HCT116 (cell line): ENCODE measurements around the gene MBLAC1.

Source experiments
- EZH2phosphoT487 ChIP-seq: fragments of 200-600 bp; IDR thresholded peaks from 2 replicates; pipeline ENCODE4 v1.6.1; 2018; ENCODE audit warnings: antibody characterized with exemption, borderline replicate concordance
- POLR2AphosphoS5 ChIP-seq: IDR thresholded peaks from 2 replicates; pipeline ENCODE4 v1.6.1; 2011; ENCODE audit warnings: mild to moderate bottlenecking, low read depth, low read length, moderate library complexity
- SIN3A ChIP-seq: IDR thresholded peaks from 2 replicates; pipeline ENCODE4 v1.6.1; 2012; ENCODE audit warnings: low read depth
- TF ChIP-seq, protein P1 (sequence below), 3 experiments: fragments of 200-600 bp in 1 of 3; sonication (generic) in 1 of 3; IDR thresholded peaks in 2 of 3; conservative IDR thresholded peaks in 1 of 3; 2 replicates each; pipeline ENCODE4 v1.5.1; 2012 to 2017; ENCODE audit warnings: low read depth in 2 of 3, low read length in 2 of 3, antibody characterized with exemption in 1 of 3, borderline replicate concordance in 1 of 3, control low read depth in 1 of 3, mild to moderate bottlenecking in 1 of 3, mixed read lengths in 1 of 3, mixed run types in 1 of 3, moderate library complexity in 1 of 3; ENCODE audit not compliant: insufficient read depth in 1 of 3
- TF ChIP-seq, protein P2 (sequence below): IDR thresholded peaks from 2 replicates; pipeline ENCODE4 v1.6.1; 2012; ENCODE audit warnings: low read depth

- TF ChIP-seq EZH2phosphoT487 (no peak), POLR2AphosphoS5 (no peak), SIN3A (no peak)
- TF ChIP-seq, protein P1, sequence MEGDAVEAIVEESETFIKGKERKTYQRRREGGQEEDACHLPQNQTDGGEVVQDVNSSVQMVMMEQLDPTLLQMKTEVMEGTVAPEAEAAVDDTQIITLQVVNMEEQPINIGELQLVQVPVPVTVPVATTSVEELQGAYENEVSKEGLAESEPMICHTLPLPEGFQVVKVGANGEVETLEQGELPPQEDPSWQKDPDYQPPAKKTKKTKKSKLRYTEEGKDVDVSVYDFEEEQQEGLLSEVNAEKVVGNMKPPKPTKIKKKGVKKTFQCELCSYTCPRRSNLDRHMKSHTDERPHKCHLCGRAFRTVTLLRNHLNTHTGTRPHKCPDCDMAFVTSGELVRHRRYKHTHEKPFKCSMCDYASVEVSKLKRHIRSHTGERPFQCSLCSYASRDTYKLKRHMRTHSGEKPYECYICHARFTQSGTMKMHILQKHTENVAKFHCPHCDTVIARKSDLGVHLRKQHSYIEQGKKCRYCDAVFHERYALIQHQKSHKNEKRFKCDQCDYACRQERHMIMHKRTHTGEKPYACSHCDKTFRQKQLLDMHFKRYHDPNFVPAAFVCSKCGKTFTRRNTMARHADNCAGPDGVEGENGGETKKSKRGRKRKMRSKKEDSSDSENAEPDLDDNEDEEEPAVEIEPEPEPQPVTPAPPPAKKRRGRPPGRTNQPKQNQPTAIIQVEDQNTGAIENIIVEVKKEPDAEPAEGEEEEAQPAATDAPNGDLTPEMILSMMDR (IDR thresholded peaks at IDR 0.05 in 2 of 3, conservative IDR thresholded peaks at IDR 0.05 in 1 of 3; ENCODE audit: borderline replicate concordance in 1 of 3, insufficient read depth in 1 of 3, low read depth in 2 of 3, low read length in 2 of 3), result no peak
- TF ChIP-seq, protein P2, sequence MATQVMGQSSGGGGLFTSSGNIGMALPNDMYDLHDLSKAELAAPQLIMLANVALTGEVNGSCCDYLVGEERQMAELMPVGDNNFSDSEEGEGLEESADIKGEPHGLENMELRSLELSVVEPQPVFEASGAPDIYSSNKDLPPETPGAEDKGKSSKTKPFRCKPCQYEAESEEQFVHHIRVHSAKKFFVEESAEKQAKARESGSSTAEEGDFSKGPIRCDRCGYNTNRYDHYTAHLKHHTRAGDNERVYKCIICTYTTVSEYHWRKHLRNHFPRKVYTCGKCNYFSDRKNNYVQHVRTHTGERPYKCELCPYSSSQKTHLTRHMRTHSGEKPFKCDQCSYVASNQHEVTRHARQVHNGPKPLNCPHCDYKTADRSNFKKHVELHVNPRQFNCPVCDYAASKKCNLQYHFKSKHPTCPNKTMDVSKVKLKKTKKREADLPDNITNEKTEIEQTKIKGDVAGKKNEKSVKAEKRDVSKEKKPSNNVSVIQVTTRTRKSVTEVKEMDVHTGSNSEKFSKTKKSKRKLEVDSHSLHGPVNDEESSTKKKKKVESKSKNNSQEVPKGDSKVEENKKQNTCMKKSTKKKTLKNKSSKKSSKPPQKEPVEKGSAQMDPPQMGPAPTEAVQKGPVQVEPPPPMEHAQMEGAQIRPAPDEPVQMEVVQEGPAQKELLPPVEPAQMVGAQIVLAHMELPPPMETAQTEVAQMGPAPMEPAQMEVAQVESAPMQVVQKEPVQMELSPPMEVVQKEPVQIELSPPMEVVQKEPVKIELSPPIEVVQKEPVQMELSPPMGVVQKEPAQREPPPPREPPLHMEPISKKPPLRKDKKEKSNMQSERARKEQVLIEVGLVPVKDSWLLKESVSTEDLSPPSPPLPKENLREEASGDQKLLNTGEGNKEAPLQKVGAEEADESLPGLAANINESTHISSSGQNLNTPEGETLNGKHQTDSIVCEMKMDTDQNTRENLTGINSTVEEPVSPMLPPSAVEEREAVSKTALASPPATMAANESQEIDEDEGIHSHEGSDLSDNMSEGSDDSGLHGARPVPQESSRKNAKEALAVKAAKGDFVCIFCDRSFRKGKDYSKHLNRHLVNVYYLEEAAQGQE, result no peak
These were observed 45.1 kb downstream of the MBLAC1 start for GRCh38 chr7:100171840-100172239.
